ENCODE data around the gene SSTR5. TPM values are rescaled to one million over a fixed set of nuclear protein-coding genes. Genes with fewer than 3 reads are reported as not detected.

Gene SSTR5
- total RNA-seq, 6 experiments from 2014 or later = not detected

- Mint-ChIP-seq H3K4me3 (no peak overlapping the region), H3K4me1 (ENCODE audit: low read depth) (no peaks in the 10 kb centered on the region), H3K9me3 (no peaks in the 10 kb centered on the region), H3K36me3 (ENCODE audit: low read depth) (no peaks in the 10 kb centered on the region), H3K27me3 (ENCODE audit: insufficient read depth) (no peaks in the 10 kb centered on the region; the same call in 1 of the 2 replicates), H3K27ac (no peak overlapping the region)
- TF ChIP-seq CTCF (IDR thresholded peaks at IDR 0.05) = no peak
- no peak for DNase-seq
Measured at GRCh38 chr16:1126586-1126985, 54.0 kb downstream of the SSTR5 start.

GRCh38 chr16:1127101-1127500 lies 54.6 kb downstream of the SSTR5 start:
- Mint-ChIP-seq H3K4me3 (no peak overlapping the region), H3K36me3 (ENCODE audit: low read depth) (no peaks in the 10 kb centered on the region), H3K9me3 (no peaks in the 10 kb centered on the region), H3K27ac (no peak overlapping the region), H3K4me1 (ENCODE audit: low read depth) (no peaks in the 10 kb centered on the region), H3K27me3 (ENCODE audit: insufficient read depth) (no peaks in the 10 kb centered on the region; the same call in 1 of the 2 replicates)
- no peak for TF ChIP-seq CTCF (IDR thresholded peaks at IDR 0.05)
- no peak for DNase-seq

- Mint-ChIP-seq H3K4me3 (no peak overlapping the region), H3K9me3 (no peaks in the 10 kb centered on the region), H3K36me3 (ENCODE audit: low read depth) (no peaks in the 10 kb centered on the region), H3K27me3 (ENCODE audit: insufficient read depth) (no peaks in the 10 kb centered on the region; the same call in 1 of the 2 replicates), H3K27ac (no peak overlapping the region), H3K4me1 (ENCODE audit: low read depth) (no peaks in the 10 kb centered on the region)
- DNase-seq = no peak
- no peak for TF ChIP-seq CTCF (IDR thresholded peaks at IDR 0.05)
Measured at GRCh38 chr16:1127971-1128715, 55.6 kb downstream of the SSTR5 start.

- no peak for TF ChIP-seq CTCF (IDR thresholded peaks at IDR 0.05)
- Mint-ChIP-seq H3K27ac (no peak overlapping the region), H3K36me3 (ENCODE audit: low read depth) (no peaks in the 10 kb centered on the region), H3K4me1 (ENCODE audit: low read depth) (no peaks in the 10 kb centered on the region), H3K4me3 (no peak overlapping the region), H3K9me3 (no peaks in the 10 kb centered on the region), H3K27me3 (ENCODE audit: insufficient read depth) (no peaks in the 10 kb centered on the region; the same call in 1 of the 2 replicates)
- no peak for DNase-seq
Measured at GRCh38 chr16:1129106-1129960, 56.8 kb downstream of the SSTR5 start.

- TF ChIP-seq CTCF (IDR thresholded peaks at IDR 0.05) = no peak
- Mint-ChIP-seq H3K4me3 (no peak overlapping the region), H3K36me3 (ENCODE audit: low read depth) (no peaks in the 10 kb centered on the region), H3K4me1 (ENCODE audit: low read depth) (no peaks in the 10 kb centered on the region), H3K9me3 (no peaks in the 10 kb centered on the region), H3K27ac (no peak overlapping the region), H3K27me3 (ENCODE audit: insufficient read depth) (no peaks in the 10 kb centered on the region; the same call in 1 of the 2 replicates)
- no peak for DNase-seq
Measured at GRCh38 chr16:1130382-1130781, 57.8 kb downstream of the SSTR5 start.

Other genes with a start within 250 kb of the SSTR5 start
- gene LMF1, start 101.8 kb upstream of the SSTR5 start, total RNA-seq (2021; fragmentation: NEBNext Ultra II Directional; extraction: Animal tissue kit (Norgen Biotek cat#: 25700)) = 10 to 100 TPM; 10.9 to 19.3 (median 14.2) TPM
- under 1 TPM in 2 of 6 experiments, not detected in 4; 0.05 to 0.07 TPM for gene SOX8, start 91.0 kb upstream of the SSTR5 start, total RNA-seq (2021; fragmentation: NEBNext Ultra II Directional; extraction: Animal tissue kit (Norgen Biotek cat#: 25700))
- gene C1QTNF8, start 23.5 kb downstream of the SSTR5 start, total RNA-seq (2021; fragmentation: NEBNext Ultra II Directional; extraction: Animal tissue kit (Norgen Biotek cat#: 25700)) = not detected
- gene CACNA1H, start 80.4 kb downstream of the SSTR5 start, total RNA-seq (2021; fragmentation: NEBNext Ultra II Directional; extraction: Animal tissue kit (Norgen Biotek cat#: 25700)) = under 1 TPM in 2 of 6 experiments, not detected in 4; 0.03 to 0.05 TPM
- gene TPSG1, start 152.5 kb downstream of the SSTR5 start, total RNA-seq (2021; fragmentation: NEBNext Ultra II Directional; extraction: Animal tissue kit (Norgen Biotek cat#: 25700)) = under 1 TPM in 1 of 6 experiments, not detected in 5; 0.23 TPM
- not detected for gene TPSB2, start 157.4 kb downstream of the SSTR5 start, total RNA-seq (2021; fragmentation: NEBNext Ultra II Directional; extraction: Animal tissue kit (Norgen Biotek cat#: 25700))
- not detected for gene TPSAB1, start 168.0 kb downstream of the SSTR5 start, total RNA-seq (2021; fragmentation: NEBNext Ultra II Directional; extraction: Animal tissue kit (Norgen Biotek cat#: 25700))
- not detected for gene TPSD1, start 183.3 kb downstream of the SSTR5 start, total RNA-seq (2021; fragmentation: NEBNext Ultra II Directional; extraction: Animal tissue kit (Norgen Biotek cat#: 25700))
- gene UBE2I, start 236.9 kb downstream of the SSTR5 start, total RNA-seq (2021; fragmentation: NEBNext Ultra II Directional; extraction: Animal tissue kit (Norgen Biotek cat#: 25700)) = 100 to 1,000 TPM; 116 to 147 (median 138) TPM